Measurements from ENCODE around the gene WHRN. TPM values are rescaled to one million over a fixed set of nuclear protein-coding genes. Genes with fewer than 3 reads are reported as not detected.

WHRN gene
- total and polyA plus RNA-seq, 4 donors, result 4.4 to 26.8 (median 16.8) TPM

- H3K4me3 ChIP-seq (ENCODE audit: low read depth, low read length), result no peak overlapping the region
- H3K4me1 ChIP-seq (ENCODE audit: control insufficient read depth, insufficient read depth, low read length), result no peaks in the 10 kb centered on the region
- no peaks in the 10 kb centered on the region for H3K27me3 ChIP-seq (ENCODE audit: control insufficient read depth, insufficient read depth, low read length)
- no peaks in the 10 kb centered on the region for H3K9me3 ChIP-seq (ENCODE audit: control insufficient read depth, insufficient read depth, low read length)
- 94% methylated on average over 12 of the region's 12 CpGs for WGBS (ENCODE audit: insufficient coverage)
- DNase-seq (ENCODE audit: low read depth in 4 of 6, low spot score in 6 of 6), result no peak
- H3K36me3 ChIP-seq (ENCODE audit: control insufficient read depth, insufficient read depth, low read length), result peaks cover 61% of the 10 kb centered on the region
- no peak overlapping the region for H3K27ac ChIP-seq (ENCODE audit: low read depth, low read length)
These were observed 142.9 kb downstream of the WHRN start for GRCh38 chr9:114362394-114362793.

- no peak for DNase-seq (ENCODE audit: low read depth in 4 of 6, low spot score in 6 of 6)
- H3K27ac ChIP-seq (ENCODE audit: low read depth, low read length), result no peak overlapping the region
- H3K4me1 ChIP-seq (ENCODE audit: control insufficient read depth, insufficient read depth, low read length), result no peaks in the 10 kb centered on the region
- H3K27me3 ChIP-seq (ENCODE audit: control insufficient read depth, insufficient read depth, low read length), result no peaks in the 10 kb centered on the region
- H3K4me3 ChIP-seq (ENCODE audit: low read depth, low read length), result no peak overlapping the region
- 89% methylated on average over 7 of the region's 7 CpGs for WGBS (ENCODE audit: insufficient coverage)
- H3K36me3 ChIP-seq (ENCODE audit: control insufficient read depth, insufficient read depth, low read length), result peaks cover 63% of the 10 kb centered on the region
- H3K9me3 ChIP-seq (ENCODE audit: control insufficient read depth, insufficient read depth, low read length), result no peaks in the 10 kb centered on the region
These were observed 143.7 kb downstream of the WHRN start for GRCh38 chr9:114361542-114361941.

- Histone ChIP-seq H3K4me3 (ENCODE audit: low read depth, low read length) (no peak overlapping the region), H3K4me1 (ENCODE audit: control insufficient read depth, insufficient read depth, low read length) (no peaks in the 10 kb centered on the region), H3K27me3 (ENCODE audit: control insufficient read depth, insufficient read depth, low read length) (no peaks in the 10 kb centered on the region), H3K36me3 (ENCODE audit: control insufficient read depth, insufficient read depth, low read length) (peaks cover 74% of the 10 kb centered on the region), H3K27ac (ENCODE audit: low read depth, low read length) (no peak overlapping the region), H3K9me3 (ENCODE audit: control insufficient read depth, insufficient read depth, low read length) (no peaks in the 10 kb centered on the region)
- DNase-seq (ENCODE audit: low read depth in 4 of 6, low spot score in 6 of 6), result no peak
- WGBS (ENCODE audit: insufficient coverage), result 94% methylated on average over 2 of the region's 7 CpGs
These were observed 145.5 kb downstream of the WHRN start for GRCh38 chr9:114359801-114360200.

GRCh38 chr9:114357911-114358328 lies 147.4 kb downstream of the WHRN start:
- H3K27ac ChIP-seq (ENCODE audit: low read depth, low read length), result no peak overlapping the region
- 94% methylated on average over 9 of the region's 9 CpGs for WGBS (ENCODE audit: insufficient coverage)
- H3K36me3 ChIP-seq (ENCODE audit: control insufficient read depth, insufficient read depth, low read length), result peaks cover 74% of the 10 kb centered on the region
- H3K4me3 ChIP-seq (ENCODE audit: low read depth, low read length), result no peak overlapping the region
- no peak for DNase-seq (ENCODE audit: low read depth in 4 of 6, low spot score in 6 of 6)
- H3K27me3 ChIP-seq (ENCODE audit: control insufficient read depth, insufficient read depth, low read length), result no peaks in the 10 kb centered on the region
- no peaks in the 10 kb centered on the region for H3K9me3 ChIP-seq (ENCODE audit: control insufficient read depth, insufficient read depth, low read length)
- no peaks in the 10 kb centered on the region for H3K4me1 ChIP-seq (ENCODE audit: control insufficient read depth, insufficient read depth, low read length)

- DNase-seq (ENCODE audit: low read depth in 4 of 6, low spot score in 6 of 6), result no peak
- Histone ChIP-seq H3K4me3 (ENCODE audit: low read depth, low read length) (no peak overlapping the region), H3K27ac (ENCODE audit: low read depth, low read length) (no peak overlapping the region), H3K4me1 (ENCODE audit: control insufficient read depth, insufficient read depth, low read length) (no peaks in the 10 kb centered on the region), H3K9me3 (ENCODE audit: control insufficient read depth, insufficient read depth, low read length) (no peaks in the 10 kb centered on the region), H3K36me3 (ENCODE audit: control insufficient read depth, insufficient read depth, low read length) (peaks cover 74% of the 10 kb centered on the region), H3K27me3 (ENCODE audit: control insufficient read depth, insufficient read depth, low read length) (no peaks in the 10 kb centered on the region)
- WGBS (ENCODE audit: insufficient coverage), result 93% methylated on average over 5 of the region's 6 CpGs
These were observed 147.9 kb downstream of the WHRN start for GRCh38 chr9:114357360-114357759.

- no peak overlapping the region for H3K4me3 ChIP-seq (ENCODE audit: low read depth, low read length)
- 85% methylated on average over 6 of the region's 6 CpGs for WGBS (ENCODE audit: insufficient coverage)
- no peak overlapping the region for H3K27ac ChIP-seq (ENCODE audit: low read depth, low read length)
- no peak for DNase-seq (ENCODE audit: low read depth in 4 of 6, low spot score in 6 of 6)
- H3K9me3 ChIP-seq (ENCODE audit: control insufficient read depth, insufficient read depth, low read length), result no peaks in the 10 kb centered on the region
- H3K27me3 ChIP-seq (ENCODE audit: control insufficient read depth, insufficient read depth, low read length), result no peaks in the 10 kb centered on the region
- H3K4me1 ChIP-seq (ENCODE audit: control insufficient read depth, insufficient read depth, low read length), result no peaks in the 10 kb centered on the region
- H3K36me3 ChIP-seq (ENCODE audit: control insufficient read depth, insufficient read depth, low read length), result peaks cover 74% of the 10 kb centered on the region
These were observed 148.5 kb downstream of the WHRN start for GRCh38 chr9:114356792-114357191.

- Histone ChIP-seq H3K4me1 (ENCODE audit: control insufficient read depth, insufficient read depth, low read length) (no peaks in the 10 kb centered on the region), H3K9me3 (ENCODE audit: control insufficient read depth, insufficient read depth, low read length) (no peaks in the 10 kb centered on the region), H3K27me3 (ENCODE audit: control insufficient read depth, insufficient read depth, low read length) (no peaks in the 10 kb centered on the region), H3K27ac (ENCODE audit: low read depth, low read length) (no peak overlapping the region), H3K36me3 (ENCODE audit: control insufficient read depth, insufficient read depth, low read length) (peaks cover 71% of the 10 kb centered on the region), H3K4me3 (ENCODE audit: low read depth, low read length) (no peak overlapping the region)
- WGBS (ENCODE audit: insufficient coverage), result 90% methylated on average over 5 of the region's 6 CpGs
- no peak for DNase-seq (ENCODE audit: low read depth in 4 of 6, low spot score in 6 of 6)
These were observed 149.5 kb downstream of the WHRN start for GRCh38 chr9:114355821-114356220.

Small RNA genes within 50 kb of the gene (small RNA-seq; reads per million reads assigned to genes)
- not detected for gene AL138895.2 (ENCODE audit: low replicate concordance)

Other genes starting within 250 kb of the WHRN start
- gene ORM1, start 182.4 kb downstream of the WHRN start, total RNA-seq, result 1 to 10 TPM in 1 of 2 donors, under 1 TPM in 1; 0.72 to 5.2 TPM
- gene ORM1, start 182.4 kb downstream of the WHRN start, polyA plus RNA-seq (ENCODE audit: insufficient read length in 2 of 2), result not detected
- under 1 TPM in 1 of 2 donors, not detected in 1; 0.28 TPM for gene ORM2, start 175.6 kb downstream of the WHRN start, total RNA-seq
- gene ORM2, start 175.6 kb downstream of the WHRN start, polyA plus RNA-seq (ENCODE audit: insufficient read length in 2 of 2), result under 1 TPM in 1 of 2 donors, not detected in 1; 0.29 TPM
- gene AKNA, start 117.5 kb downstream of the WHRN start, total RNA-seq, result 10 to 100 TPM in 1 of 2 donors, 1 to 10 TPM in 1; 6.7 to 15.6 TPM
- 10 to 100 TPM; 13.2 to 17.3 TPM for gene AKNA, start 117.5 kb downstream of the WHRN start, polyA plus RNA-seq (ENCODE audit: insufficient read length in 2 of 2)
- gene ATP6V1G1, start 82.3 kb upstream of the WHRN start, total RNA-seq, result 100 to 1,000 TPM; 119 to 132 TPM
- 100 to 1,000 TPM; 145 to 164 TPM for gene ATP6V1G1, start 82.3 kb upstream of the WHRN start, polyA plus RNA-seq (ENCODE audit: insufficient read length in 2 of 2)
- gene TMEM268, start 105.8 kb upstream of the WHRN start, total RNA-seq, result 10 to 100 TPM; 10.4 to 19.2 TPM
- 10 to 100 TPM; 33.0 to 34.5 TPM for gene TMEM268, start 105.8 kb upstream of the WHRN start, polyA plus RNA-seq (ENCODE audit: insufficient read length in 2 of 2)
- gene TEX53, start 152.3 kb upstream of the WHRN start, total RNA-seq, result not detected
- not detected for gene TEX53, start 152.3 kb upstream of the WHRN start, polyA plus RNA-seq (ENCODE audit: insufficient read length in 2 of 2)
- not detected for gene TEX48, start 176.7 kb upstream of the WHRN start, total RNA-seq
- gene TEX48, start 176.7 kb upstream of the WHRN start, polyA plus RNA-seq (ENCODE audit: insufficient read length in 2 of 2), result not detected

Measured in spinal cord (tissue), 10 donors.